22Rv1 (cell line): Measurements from ENCODE around the gene PCBP1.

ENCODE experiments used
- CTCF ChIP-seq: fragments of 450-650 bp; IDR thresholded peaks from 2 replicates; pipeline ENCODE4 v1.5.1; 2017; ENCODE audit warnings: mild to moderate bottlenecking
- ZFX ChIP-seq: fragments of 450-650 bp; IDR thresholded peaks from 2 replicates; pipeline ENCODE4 v1.6.1; 2017; ENCODE audit warnings: antibody characterized with exemption, borderline replicate concordance

GRCh38 chr2:70070542-70071268 lies 16.6 kb upstream of the PCBP1 start:
- peak; percentile 89 for TF ChIP-seq CTCF
- TF ChIP-seq ZFX, result no peak
